GM21447 (cell line): ENCODE results near the gene LCK.

Experiments used
- ATAC-seq: cut with Tn5 transposase; IDR thresholded peaks from one replicate; pipeline ENCODE4 v1.9.1; 2021; ENCODE audit not compliant: unreplicated experiment

LCK gene

GRCh38 chr1:32318127-32318869 lies 67.2 kb downstream of the LCK start:
- no peak for ATAC-seq

- ATAC-seq: no peak
Observed at GRCh38 chr1:32321712-32322291, 70.7 kb downstream of the LCK start.

- no peak for ATAC-seq
Observed at GRCh38 chr1:32327204-32327603, 76.1 kb downstream of the LCK start.

- no peak for ATAC-seq
Observed at GRCh38 chr1:32329931-32330466, 78.9 kb downstream of the LCK start.

GRCh38 chr1:32330558-32331151 lies 79.6 kb downstream of the LCK start:
- ATAC-seq: no peak

- ATAC-seq: no peak
Observed at GRCh38 chr1:32331549-32331948, 80.5 kb downstream of the LCK start.

GRCh38 chr1:32332290-32333079 lies 81.4 kb downstream of the LCK start:
- no peak for ATAC-seq

GRCh38 chr1:32333251-32333963 lies 82.3 kb downstream of the LCK start:
- ATAC-seq: no peak

GRCh38 chr1:32334274-32334861 lies 83.3 kb downstream of the LCK start:
- no peak for ATAC-seq

GRCh38 chr1:32334864-32335534 lies 83.9 kb downstream of the LCK start:
- no peak for ATAC-seq

GRCh38 chr1:32335535-32335789 lies 84.4 kb downstream of the LCK start:
- ATAC-seq: no peak
